ENCODE measurements around the gene KDM4C. TPM values are rescaled to one million over a fixed set of nuclear protein-coding genes. Genes with fewer than 3 reads are reported as not detected.

The KDM4C gene
- total and polyA plus RNA-seq, 4 donors = 9.5 to 54.4 (median 28.3) TPM

DNA sequence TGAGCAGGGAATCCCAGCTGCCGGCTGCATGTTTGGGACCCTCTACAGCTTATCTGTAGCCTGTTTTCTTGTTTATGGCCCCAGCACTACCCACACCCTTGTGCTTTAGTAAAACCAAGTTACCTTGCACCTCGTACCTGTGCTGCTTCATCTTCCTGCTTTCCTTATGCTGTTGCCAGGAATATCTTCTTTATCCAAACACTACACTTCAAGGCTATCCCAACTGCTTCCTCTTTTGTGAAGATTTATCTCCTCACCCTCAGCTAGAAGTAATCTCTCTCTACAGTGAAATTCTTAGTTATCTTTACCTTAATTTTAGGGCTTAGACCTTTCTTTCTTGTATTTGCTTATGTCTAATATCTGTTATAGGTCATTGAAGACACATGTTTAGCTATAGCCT is 171.1 kb downstream of the KDM4C start:
- DNase-seq = no peak
- Histone ChIP-seq H3K4me1 (ENCODE audit: control insufficient read depth in 1 of 2, insufficient read depth in 2 of 2, low read length in 2 of 2) (no peaks in the 10 kb centered on the region), H3K9me3 (ENCODE audit: control insufficient read depth, low read length) (no peaks in the 10 kb centered on the region), H3K36me3 (ENCODE audit: control insufficient read depth in 1 of 2, insufficient read depth in 2 of 2, low read length in 1 of 2) (no peaks in the 10 kb centered on the region), H3K27me3 (ENCODE audit: control insufficient read depth in 1 of 2, insufficient read depth in 2 of 2, low read length in 1 of 2) (no peaks in the 10 kb centered on the region), H3K4me3 (ENCODE audit: low read length in 2 of 2) (no peak overlapping the region), H3K27ac (ENCODE audit: low read depth in 1 of 2, low read length in 2 of 2) (no peak overlapping the region)
- no peak for ATAC-seq (ENCODE audit: low FRiP score)
- intact Hi-C loops (cut with DNase I) = no loop called here
- 97 to 100% methylated on average over 2 of the region's 2 CpGs for WGBS, 2 donors

- WGBS, 2 donors = 73 to 86% methylated on average over 3 of the region's 3 CpGs
- no peaks in the 10 kb centered on the region for H3K27me3 ChIP-seq (ENCODE audit: control insufficient read depth in 1 of 2, insufficient read depth in 2 of 2, low read length in 1 of 2)
Measured at GRCh38 chr9:6929441-6930215, 171.9 kb downstream of the KDM4C start.

GRCh38 chr9:6930827-6931226 is 173.1 kb downstream of the KDM4C start:
- intact Hi-C loops (cut with DNase I) = no loop called here
- Histone ChIP-seq H3K27me3 (ENCODE audit: control insufficient read depth in 1 of 2, insufficient read depth in 2 of 2, low read length in 1 of 2) (no peaks in the 10 kb centered on the region), H3K4me1 (ENCODE audit: control insufficient read depth in 1 of 2, insufficient read depth in 2 of 2, low read length in 2 of 2) (no peaks in the 10 kb centered on the region), H3K36me3 (ENCODE audit: control insufficient read depth in 1 of 2, insufficient read depth in 2 of 2, low read length in 1 of 2) (no peaks in the 10 kb centered on the region), H3K27ac (ENCODE audit: low read depth in 1 of 2, low read length in 2 of 2) (no peak overlapping the region), H3K9me3 (ENCODE audit: control insufficient read depth, low read length) (no peaks in the 10 kb centered on the region), H3K4me3 (ENCODE audit: low read length in 2 of 2) (no peak overlapping the region)
- DNase-seq (no peak), ATAC-seq (ENCODE audit: low FRiP score) (no peak)

More at GRCh38 chr9:6929441-6930215, 171.9 kb downstream of the KDM4C start:
- H3K27ac ChIP-seq (ENCODE audit: low read depth in 1 of 2, low read length in 2 of 2) = no peak overlapping the region
- no peak for ATAC-seq (ENCODE audit: low FRiP score)
- DNase-seq = no peak
- intact Hi-C loops (cut with DNase I) = no loop called here
- H3K36me3 ChIP-seq (ENCODE audit: control insufficient read depth in 1 of 2, insufficient read depth in 2 of 2, low read length in 1 of 2) = no peaks in the 10 kb centered on the region
- no peak overlapping the region for H3K4me3 ChIP-seq (ENCODE audit: low read length in 2 of 2)
- H3K9me3 ChIP-seq (ENCODE audit: control insufficient read depth, low read length) = no peaks in the 10 kb centered on the region
- no peaks in the 10 kb centered on the region for H3K4me1 ChIP-seq (ENCODE audit: control insufficient read depth in 1 of 2, insufficient read depth in 2 of 2, low read length in 2 of 2)

- Histone ChIP-seq H3K27ac (ENCODE audit: low read depth in 1 of 2, low read length in 2 of 2) (no peak overlapping the region), H3K27me3 (ENCODE audit: control insufficient read depth in 1 of 2, insufficient read depth in 2 of 2, low read length in 1 of 2) (no peaks in the 10 kb centered on the region), H3K9me3 (ENCODE audit: control insufficient read depth, low read length) (no peaks in the 10 kb centered on the region), H3K4me3 (ENCODE audit: low read length in 2 of 2) (no peak overlapping the region), H3K36me3 (ENCODE audit: control insufficient read depth in 1 of 2, insufficient read depth in 2 of 2, low read length in 1 of 2) (no peaks in the 10 kb centered on the region), H3K4me1 (ENCODE audit: control insufficient read depth in 1 of 2, insufficient read depth in 2 of 2, low read length in 2 of 2) (no peaks in the 10 kb centered on the region)
- ATAC-seq (ENCODE audit: low FRiP score) (no peak), DNase-seq (peak in 1 of 2 donors; percentile 54)
- intact Hi-C loops (cut with DNase I) = no loop called here
- 69 to 81% methylated on average over 4 of the region's 4 CpGs for WGBS, 2 donors
Measured at GRCh38 chr9:6931913-6932312, 174.1 kb downstream of the KDM4C start.

DNA sequence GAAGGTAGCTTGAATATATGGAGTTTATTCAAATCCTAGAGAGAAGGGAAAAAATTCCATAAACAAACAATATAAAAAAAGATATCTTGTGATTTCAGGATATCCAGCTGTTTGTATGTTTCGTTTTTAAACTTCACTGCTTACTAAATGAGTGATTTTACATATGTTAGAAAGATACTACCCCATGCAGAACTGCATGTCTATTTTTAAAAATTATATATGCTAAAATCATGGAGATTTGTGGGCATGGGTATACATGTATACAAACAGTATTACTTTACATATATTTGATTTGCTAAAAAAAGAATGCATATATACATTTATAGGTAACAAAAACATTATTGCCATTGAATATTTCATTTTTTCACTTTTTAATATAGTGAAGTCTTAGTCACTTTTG is 178.3 kb downstream of the KDM4C start:
- H3K4me1 ChIP-seq (ENCODE audit: control insufficient read depth in 1 of 2, insufficient read depth in 2 of 2, low read length in 2 of 2) = peaks cover 0 to 3% of the 10 kb centered on the region in 2 donors
- no peak overlapping the region for H3K27ac ChIP-seq (ENCODE audit: low read depth in 1 of 2, low read length in 2 of 2)
- 94 to 98% methylated on average over 1 of the region's 1 CpG for WGBS, 2 donors
- H3K27me3 ChIP-seq (ENCODE audit: control insufficient read depth in 1 of 2, insufficient read depth in 2 of 2, low read length in 1 of 2) = no peaks in the 10 kb centered on the region
- H3K4me3 ChIP-seq (ENCODE audit: low read length in 2 of 2) = no peak overlapping the region
- intact Hi-C loops (cut with DNase I) = no loop called here
- no peaks in the 10 kb centered on the region for H3K36me3 ChIP-seq (ENCODE audit: control insufficient read depth in 1 of 2, insufficient read depth in 2 of 2, low read length in 1 of 2)
- DNase-seq (no peak), ATAC-seq (ENCODE audit: low FRiP score) (no peak)
- H3K9me3 ChIP-seq (ENCODE audit: control insufficient read depth, low read length) = no peaks in the 10 kb centered on the region

DNA sequence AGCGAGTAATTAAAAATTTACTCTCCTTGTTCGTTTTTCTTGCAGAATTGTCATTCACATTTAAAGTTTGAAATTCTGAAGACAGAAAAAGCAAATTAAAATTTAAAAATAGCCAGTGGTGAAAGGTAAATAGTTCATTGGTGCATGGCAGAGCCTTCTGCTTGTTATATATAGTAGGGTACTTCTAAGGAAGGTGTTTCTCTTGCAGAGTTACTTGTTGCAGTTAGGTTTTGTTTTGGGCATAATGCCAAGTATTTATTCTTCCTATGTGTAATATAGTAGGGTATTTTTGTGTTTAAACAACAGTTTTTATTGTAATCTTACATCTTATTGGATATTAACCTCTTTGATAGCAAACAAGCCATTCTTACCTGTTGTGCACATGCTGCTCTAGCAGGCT is 179.4 kb downstream of the KDM4C start:
- Histone ChIP-seq H3K27ac (ENCODE audit: low read depth in 1 of 2, low read length in 2 of 2) (no peak overlapping the region), H3K4me3 (ENCODE audit: low read length in 2 of 2) (no peak overlapping the region), H3K27me3 (ENCODE audit: control insufficient read depth in 1 of 2, insufficient read depth in 2 of 2, low read length in 1 of 2) (no peaks in the 10 kb centered on the region), H3K4me1 (ENCODE audit: control insufficient read depth in 1 of 2, insufficient read depth in 2 of 2, low read length in 2 of 2) (peaks cover 0 to 3% of the 10 kb centered on the region in 2 donors), H3K9me3 (ENCODE audit: control insufficient read depth, low read length) (no peaks in the 10 kb centered on the region), H3K36me3 (ENCODE audit: control insufficient read depth in 1 of 2, insufficient read depth in 2 of 2, low read length in 1 of 2) (no peaks in the 10 kb centered on the region)
- ATAC-seq (ENCODE audit: low FRiP score) = no peak
- DNase-seq = no peak
- WGBS, 2 donors = 97% methylated on average over 2 of the region's 2 CpGs
- intact Hi-C loops (cut with DNase I) = no loop called here

- Histone ChIP-seq H3K4me3 (ENCODE audit: low read length in 2 of 2) (no peak overlapping the region), H3K27me3 (ENCODE audit: control insufficient read depth in 1 of 2, insufficient read depth in 2 of 2, low read length in 1 of 2) (no peaks in the 10 kb centered on the region), H3K4me1 (ENCODE audit: control insufficient read depth in 1 of 2, insufficient read depth in 2 of 2, low read length in 2 of 2) (peaks cover 0 to 3% of the 10 kb centered on the region in 2 donors), H3K36me3 (ENCODE audit: control insufficient read depth in 1 of 2, insufficient read depth in 2 of 2, low read length in 1 of 2) (no peaks in the 10 kb centered on the region), H3K9me3 (ENCODE audit: control insufficient read depth, low read length) (no peaks in the 10 kb centered on the region), H3K27ac (ENCODE audit: low read depth in 1 of 2, low read length in 2 of 2) (no peak overlapping the region)
- 0 to 7% methylated on average over 3 of the region's 3 CpGs for WGBS, 2 donors
- ATAC-seq (ENCODE audit: low FRiP score) (no peak), DNase-seq (no peak)
- intact Hi-C loops (cut with DNase I) = no loop called here
Measured at GRCh38 chr9:6938447-6938846, 180.7 kb downstream of the KDM4C start.

DNA sequence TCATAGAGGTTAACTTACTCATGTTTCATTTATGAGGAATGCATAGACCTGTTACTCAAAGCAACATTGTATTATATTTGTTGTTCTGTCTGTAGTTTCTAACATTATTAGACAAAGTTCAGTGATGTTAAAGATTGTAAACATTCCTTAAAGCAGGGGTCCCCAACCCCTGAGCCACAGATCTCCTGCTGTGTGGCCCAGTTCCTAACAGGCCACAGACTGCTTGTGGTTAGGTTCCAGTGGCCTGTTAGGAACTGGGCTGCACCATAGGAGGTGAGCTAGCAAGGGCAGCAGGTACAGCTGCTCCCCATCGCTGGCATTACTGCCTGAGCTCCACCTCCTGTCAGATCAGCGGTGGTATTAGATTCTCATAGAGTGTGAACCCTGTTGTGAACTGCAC is 181.1 kb downstream of the KDM4C start:
- H3K4me3 ChIP-seq (ENCODE audit: low read length in 2 of 2) = no peak overlapping the region
- no peaks in the 10 kb centered on the region for H3K36me3 ChIP-seq (ENCODE audit: control insufficient read depth in 1 of 2, insufficient read depth in 2 of 2, low read length in 1 of 2)
- no peaks in the 10 kb centered on the region for H3K9me3 ChIP-seq (ENCODE audit: control insufficient read depth, low read length)
- H3K27ac ChIP-seq (ENCODE audit: low read depth in 1 of 2, low read length in 2 of 2) = peak overlapping the region in 1 of 2 donors; percentile 33
- peaks cover 0 to 3% of the 10 kb centered on the region in 2 donors for H3K4me1 ChIP-seq (ENCODE audit: control insufficient read depth in 1 of 2, insufficient read depth in 2 of 2, low read length in 2 of 2)
- WGBS, 2 donors = 97% methylated on average over 2 of the region's 2 CpGs
- no peaks in the 10 kb centered on the region for H3K27me3 ChIP-seq (ENCODE audit: control insufficient read depth in 1 of 2, insufficient read depth in 2 of 2, low read length in 1 of 2)
- ATAC-seq (ENCODE audit: low FRiP score) (no peak), DNase-seq (no peak)
- intact Hi-C loops (cut with DNase I) = no loop called here

DNA sequence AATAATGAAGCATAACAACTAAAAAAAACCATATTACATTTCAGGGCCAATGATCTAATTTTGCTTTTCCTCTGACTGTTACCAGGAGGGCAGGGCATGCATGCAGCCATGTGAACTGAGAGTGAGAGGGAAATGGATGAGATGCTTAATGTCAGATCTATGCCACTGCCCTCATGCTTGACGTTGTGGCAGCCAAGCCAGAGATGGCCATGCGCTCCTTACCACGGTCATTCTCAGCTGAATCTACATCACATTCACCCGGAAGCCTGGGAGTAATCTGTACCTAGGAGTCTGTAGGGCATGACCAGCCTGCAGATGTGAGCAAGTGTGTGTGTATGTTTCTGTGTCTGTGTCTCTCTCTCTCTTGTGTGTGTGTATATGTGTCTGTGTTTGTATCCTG is 183.7 kb downstream of the KDM4C start:
- Histone ChIP-seq H3K27me3 (ENCODE audit: control insufficient read depth in 1 of 2, insufficient read depth in 2 of 2, low read length in 1 of 2) (no peaks in the 10 kb centered on the region), H3K4me1 (ENCODE audit: control insufficient read depth in 1 of 2, insufficient read depth in 2 of 2, low read length in 2 of 2) (peaks cover 0 to 3% of the 10 kb centered on the region in 2 donors), H3K4me3 (ENCODE audit: low read length in 2 of 2) (no peak overlapping the region), H3K36me3 (ENCODE audit: control insufficient read depth in 1 of 2, insufficient read depth in 2 of 2, low read length in 1 of 2) (no peaks in the 10 kb centered on the region), H3K27ac (ENCODE audit: low read depth in 1 of 2, low read length in 2 of 2) (no peak overlapping the region), H3K9me3 (ENCODE audit: control insufficient read depth, low read length) (no peaks in the 10 kb centered on the region)
- 83 to 95% methylated on average over 4 of the region's 4 CpGs for WGBS, 2 donors
- no peak for DNase-seq
- no peak for ATAC-seq (ENCODE audit: low FRiP score)
- intact Hi-C loops (cut with DNase I) = no loop called here
